ENCODE data around the gene DCTN1. TPM values are rescaled to one million over a fixed set of nuclear protein-coding genes. Genes with fewer than 3 reads are reported as not detected.
A peak's percentile ranks its signal among the peaks of the same experiment; 100 is the strongest.

DCTN1 gene
- total RNA-seq, 4 donors from 2014 or later = 136 to 188 (median 162) TPM

- TF ChIP-seq EP300 (IDR thresholded peaks at IDR 0.05) = no peak
- no peak for TF ChIP-seq POLR2A (IDR thresholded peaks at IDR 0.05; ENCODE audit: low read depth)
- TF ChIP-seq POLR2AphosphoS5 (IDR thresholded peaks at IDR 0.05) = no peak
- TF ChIP-seq CTCF (IDR thresholded peaks at IDR 0.05) = no peak
- Histone ChIP-seq H3K4me3 (no peak overlapping the region), H3K4me1 (peaks cover 24 to 34% (median 32%) of the 10 kb centered on the region in 4 donors), H3K36me3 (peaks cover 50 to 67% (median 62%) of the 10 kb centered on the region in 4 donors), H3K27me3 (no peaks in the 10 kb centered on the region), H3K9me3 (no peaks in the 10 kb centered on the region), H3K27ac (replicated peaks in 1 of 4) (peak overlapping the region in 2 of 4 donors; percentile 0 to 6)
- intact Hi-C loops (cut with DNase I) = no loop called here
- 88% methylated on average over 6 of the region's 6 CpGs for WGBS
- no peak for DNase-seq (ENCODE audit: extremely low spot score)
Observed at GRCh38 chr2:74372674-74373073, 7.4 kb downstream of the DCTN1 start.

GRCh38 chr2:74371421-74371820, 8.7 kb downstream of the DCTN1 start:
- H3K27me3 ChIP-seq = no peaks in the 10 kb centered on the region
- peaks cover 24 to 34% (median 32%) of the 10 kb centered on the region in 4 donors for H3K4me1 ChIP-seq
- peaks cover 51 to 67% (median 62%) of the 10 kb centered on the region in 4 donors for H3K36me3 ChIP-seq
- H3K4me3 ChIP-seq = no peak overlapping the region
- WGBS = 90% methylated on average over 9 of the region's 9 CpGs
- no peaks in the 10 kb centered on the region for H3K9me3 ChIP-seq
- TF ChIP-seq POLR2AphosphoS5 (IDR thresholded peaks at IDR 0.05) (no peak), EP300 (IDR thresholded peaks at IDR 0.05) (no peak), CTCF (IDR thresholded peaks at IDR 0.05) (no peak), POLR2A (IDR thresholded peaks at IDR 0.05; ENCODE audit: low read depth) (no peak)
- no peak overlapping the region for H3K27ac ChIP-seq (replicated peaks in 1 of 4)
- no peak for DNase-seq (ENCODE audit: extremely low spot score)
- intact Hi-C loops (cut with DNase I) = no loop called here

DNA sequence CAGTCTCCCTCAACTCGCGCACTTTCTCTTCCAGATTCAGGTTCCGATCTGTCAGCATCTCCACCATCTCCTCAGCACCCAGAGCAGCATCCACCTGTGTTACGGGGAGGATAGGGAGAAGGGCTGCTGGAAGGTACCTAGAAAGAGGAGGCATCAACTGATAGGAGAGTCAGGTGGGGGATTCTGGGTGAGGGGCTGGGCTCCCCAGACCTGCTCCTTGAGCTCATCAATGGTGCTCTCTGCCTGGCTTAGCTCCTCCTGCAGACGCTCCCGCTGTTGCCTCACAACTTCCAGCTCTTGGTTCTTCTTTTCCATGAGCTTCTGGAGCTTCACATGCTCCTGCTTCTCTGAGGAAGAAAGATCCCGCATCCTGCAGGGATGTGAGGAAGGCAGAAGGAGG, 10.1 kb downstream of the DCTN1 start:
- Histone ChIP-seq H3K4me1 (peaks cover 21 to 31% (median 29%) of the 10 kb centered on the region in 4 donors), H3K27me3 (no peaks in the 10 kb centered on the region), H3K9me3 (no peaks in the 10 kb centered on the region), H3K27ac (replicated peaks in 1 of 4) (no peak overlapping the region), H3K4me3 (no peak overlapping the region), H3K36me3 (peaks cover 66 to 69% (median 66%) of the 10 kb centered on the region in 4 donors)
- DNase-seq (ENCODE audit: extremely low spot score) = no peak
- TF ChIP-seq POLR2A (IDR thresholded peaks at IDR 0.05; ENCODE audit: low read depth) (no peak), CTCF (IDR thresholded peaks at IDR 0.05) (no peak), POLR2AphosphoS5 (IDR thresholded peaks at IDR 0.05) (no peak), EP300 (IDR thresholded peaks at IDR 0.05) (no peak)
- WGBS = 96% methylated on average over 7 of the region's 7 CpGs
- intact Hi-C loops (cut with DNase I) = no loop called here

DNA sequence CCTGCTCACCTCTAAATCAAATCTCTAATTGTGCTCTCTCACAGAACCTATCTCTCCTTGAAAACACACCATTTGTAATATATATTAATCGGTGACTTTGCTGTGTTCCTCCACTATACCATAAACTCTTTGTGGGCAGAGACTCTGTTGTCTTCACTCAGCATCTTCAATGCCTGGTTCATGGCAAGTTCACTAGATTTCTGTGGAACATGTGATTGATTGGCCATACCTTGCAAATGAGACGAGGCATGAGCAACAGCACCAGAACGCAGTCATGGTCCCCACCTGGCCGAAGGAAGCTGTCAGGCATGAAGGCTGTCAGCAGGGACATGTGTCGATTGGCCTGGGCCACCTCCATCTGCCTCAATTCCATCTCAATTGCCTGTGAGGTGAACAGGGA, 11.6 kb downstream of the DCTN1 start:
- peaks cover 80 to 84% (median 81%) of the 10 kb centered on the region in 4 donors for H3K36me3 ChIP-seq
- intact Hi-C loops (cut with DNase I) = no loop called here
- no peaks in the 10 kb centered on the region for H3K27me3 ChIP-seq
- no peak overlapping the region for H3K27ac ChIP-seq (replicated peaks in 1 of 4)
- H3K4me3 ChIP-seq = no peak overlapping the region
- no peak for TF ChIP-seq CTCF (IDR thresholded peaks at IDR 0.05)
- peaks cover 6 to 22% (median 18%) of the 10 kb centered on the region in 4 donors for H3K4me1 ChIP-seq
- 93% methylated on average over 4 of the region's 5 CpGs for WGBS
- DNase-seq (ENCODE audit: extremely low spot score) = no peak
- no peaks in the 10 kb centered on the region for H3K9me3 ChIP-seq

GRCh38 chr2:74367789-74368188, 12.3 kb downstream of the DCTN1 start:
- WGBS = 100% methylated on average over 6 of the region's 7 CpGs
- Histone ChIP-seq H3K36me3 (peaks cover 87 to 91% (median 88%) of the 10 kb centered on the region in 4 donors), H3K27ac (replicated peaks in 1 of 4) (no peak overlapping the region), H3K27me3 (no peaks in the 10 kb centered on the region), H3K4me3 (no peak overlapping the region), H3K9me3 (no peaks in the 10 kb centered on the region), H3K4me1 (peaks cover 0 to 16% (median 10%) of the 10 kb centered on the region in 4 donors)
- intact Hi-C loops (cut with DNase I) = no loop called here
- DNase-seq (ENCODE audit: extremely low spot score) = no peak
- TF ChIP-seq CTCF (IDR thresholded peaks at IDR 0.05) (no peak), EP300 (IDR thresholded peaks at IDR 0.05) (no peak), POLR2AphosphoS5 (IDR thresholded peaks at IDR 0.05) (no peak), POLR2A (IDR thresholded peaks at IDR 0.05; ENCODE audit: low read depth) (no peak)

All from esophagus muscularis mucosa (tissue), 4 donors.